ENCODE results near the gene EPN2.

Gene EPN2

GRCh38 chr17:19335951-19336631 is 98.9 kb downstream of the EPN2 start:
- in situ Hi-C loops (cut with MboI; ENCODE audit: low pct_unique_long_range_greater_than_20kb, low sequenced_read_pairs): no loop called here
- no peak for DNase-seq

- in situ Hi-C loops (cut with MboI; ENCODE audit: low pct_unique_long_range_greater_than_20kb, low sequenced_read_pairs): no loop called here
- no peak for DNase-seq
Observed at GRCh38 chr17:19336938-19337711, 100.0 kb downstream of the EPN2 start.

DNA sequence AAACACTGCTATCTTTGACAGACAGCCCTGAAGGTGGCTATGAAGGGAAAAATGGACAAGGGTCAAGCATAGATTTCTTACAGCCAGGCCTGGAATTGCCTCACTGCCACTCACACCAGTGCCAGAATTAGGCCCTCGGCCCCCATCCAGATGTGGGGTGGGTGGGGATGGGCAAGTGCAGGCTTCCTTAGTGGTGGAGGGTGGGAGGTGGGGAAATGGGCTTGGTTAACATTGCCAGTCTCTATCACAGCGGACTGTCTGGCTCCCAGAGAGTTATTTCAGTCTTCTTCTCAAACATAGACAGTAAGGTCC is 100.5 kb downstream of the EPN2 start:
- DNase-seq: no peak
- in situ Hi-C loops (cut with MboI; ENCODE audit: low pct_unique_long_range_greater_than_20kb, low sequenced_read_pairs): no loop called here

DNA sequence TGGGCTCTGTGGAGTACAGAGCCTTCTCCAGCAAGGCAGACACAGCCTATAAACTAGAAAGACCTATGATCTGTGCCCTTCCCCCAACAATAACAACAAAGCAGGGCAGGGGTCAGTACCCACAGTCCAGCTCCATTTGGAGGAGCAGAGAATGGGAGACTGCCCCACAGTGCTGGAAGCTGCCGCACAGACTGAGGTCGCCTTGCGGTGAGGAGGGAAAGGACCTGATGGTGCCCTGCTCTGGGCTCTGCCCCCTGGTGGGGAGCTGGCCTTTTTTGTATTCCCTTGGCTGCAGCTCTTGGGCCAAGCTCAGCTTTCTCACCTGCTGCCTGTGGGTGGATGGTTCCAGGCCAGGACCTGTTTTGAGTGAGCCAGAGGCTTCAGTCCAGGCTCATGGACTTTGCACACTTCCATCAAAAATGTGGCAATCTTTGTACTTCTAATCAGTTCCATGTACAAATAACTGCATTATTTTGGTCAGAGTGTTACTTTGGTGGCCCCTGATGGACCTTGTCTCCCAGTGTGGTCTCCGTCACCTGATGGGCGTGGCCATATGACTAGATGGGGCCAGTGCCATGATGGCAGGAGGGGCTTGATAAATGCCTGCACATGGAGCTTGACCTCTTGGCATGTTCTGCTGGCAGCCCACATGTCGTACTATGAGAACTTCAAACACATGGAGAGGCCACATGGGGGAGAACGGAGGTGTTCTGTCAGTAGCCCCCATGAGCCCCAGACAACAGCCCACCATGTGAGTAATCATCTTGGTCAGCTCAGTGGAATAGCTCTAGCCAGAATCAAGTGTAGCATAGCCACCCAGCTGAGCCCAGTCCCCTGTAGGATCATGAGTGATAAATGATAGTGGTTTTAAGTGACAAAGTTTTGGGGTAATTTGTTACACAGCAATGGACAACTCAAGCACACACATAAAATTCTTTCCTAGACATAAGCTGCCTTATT is 101.1 kb downstream of the EPN2 start:
- peak; percentile 78 for DNase-seq
- in situ Hi-C loops (cut with MboI; ENCODE audit: low pct_unique_long_range_greater_than_20kb, low sequenced_read_pairs): no loop called here

GRCh38 chr17:19339341-19339815 is 102.2 kb downstream of the EPN2 start:
- in situ Hi-C loops (cut with MboI; ENCODE audit: low pct_unique_long_range_greater_than_20kb, low sequenced_read_pairs): no loop called here

DNA sequence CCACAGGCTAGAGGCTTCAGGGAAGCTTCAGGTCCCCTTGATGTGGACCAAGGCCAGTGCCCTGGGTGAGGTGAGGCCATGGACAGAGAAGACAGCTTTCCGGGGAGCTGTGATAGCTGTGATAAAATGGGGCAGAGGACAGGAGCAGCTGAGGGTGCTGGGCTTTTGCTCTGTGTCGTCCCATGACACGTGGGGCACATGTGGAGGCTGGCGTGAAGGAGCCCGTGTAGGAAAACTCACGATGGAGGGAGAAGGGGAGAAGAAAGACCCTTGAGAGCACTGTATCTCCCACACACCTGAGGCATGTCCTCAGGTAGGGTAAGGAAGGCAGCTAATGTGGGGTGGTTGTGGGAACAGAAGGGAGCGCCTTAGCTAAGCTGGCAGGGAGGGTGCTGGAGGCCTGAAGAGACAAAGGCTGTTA is 104.1 kb downstream of the EPN2 start:
- in situ Hi-C loops (cut with MboI; ENCODE audit: low pct_unique_long_range_greater_than_20kb, low sequenced_read_pairs): no loop called here
- no peak for DNase-seq

More at GRCh38 chr17:19339341-19339815, 102.2 kb downstream of the EPN2 start:
- DNase-seq: no peak

DNA sequence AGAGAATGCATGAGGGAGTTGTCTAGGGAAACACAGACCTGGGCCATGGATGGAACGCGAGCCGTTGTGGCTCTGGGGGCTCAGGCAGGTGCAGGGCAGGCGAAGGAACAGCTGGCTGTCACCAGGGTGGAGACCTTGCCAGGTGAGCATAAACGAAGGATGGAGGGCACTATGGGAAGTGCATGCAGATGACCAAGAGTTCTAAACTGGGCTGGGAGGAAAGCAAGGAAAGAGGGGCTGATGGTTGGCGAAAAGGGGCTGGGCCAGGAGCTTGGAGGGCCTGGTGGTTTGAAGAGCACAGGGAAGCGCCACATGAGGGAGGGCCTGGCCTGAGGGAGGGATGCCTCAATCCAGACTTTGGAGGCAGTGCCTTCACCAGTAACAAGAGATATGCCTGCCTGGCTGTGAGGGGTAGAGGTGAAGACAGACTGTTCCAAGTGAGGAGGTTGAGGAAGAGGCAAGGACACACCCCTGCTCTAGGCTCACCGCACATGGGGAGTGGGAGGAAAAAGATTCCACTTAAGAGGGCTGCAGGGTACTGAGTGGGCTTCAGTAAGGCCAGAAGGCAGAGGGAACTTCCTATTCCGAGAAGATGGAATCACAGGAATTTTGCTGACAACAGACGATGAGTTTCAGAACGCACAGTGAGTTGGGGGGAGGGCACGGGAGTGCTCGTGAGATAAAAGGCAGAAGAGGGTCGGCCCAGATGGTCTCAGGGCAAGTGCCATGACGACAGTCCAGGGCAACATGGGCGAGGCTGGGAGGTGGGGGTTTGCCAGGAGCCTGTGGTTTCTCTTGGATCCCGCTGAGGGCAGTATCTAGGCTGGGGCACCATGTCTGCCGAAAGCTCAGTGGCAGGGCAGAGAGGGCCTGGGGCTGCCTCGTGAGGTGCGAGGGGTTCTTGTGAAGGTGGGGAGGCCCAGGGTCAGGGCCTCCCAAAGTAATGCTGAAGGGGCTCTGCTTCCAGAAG is 104.8 kb downstream of the EPN2 start:
- DNase-seq: no peak
- in situ Hi-C loops (cut with MboI; ENCODE audit: low pct_unique_long_range_greater_than_20kb, low sequenced_read_pairs): no loop called here

- no peak for DNase-seq
- in situ Hi-C loops (cut with MboI; ENCODE audit: low pct_unique_long_range_greater_than_20kb, low sequenced_read_pairs): no loop called here
Observed at GRCh38 chr17:19342611-19343255, 105.6 kb downstream of the EPN2 start.

GRCh38 chr17:19343256-19343630 is 106.1 kb downstream of the EPN2 start:
- in situ Hi-C loops (cut with MboI; ENCODE audit: low pct_unique_long_range_greater_than_20kb, low sequenced_read_pairs): no loop called here

DNA sequence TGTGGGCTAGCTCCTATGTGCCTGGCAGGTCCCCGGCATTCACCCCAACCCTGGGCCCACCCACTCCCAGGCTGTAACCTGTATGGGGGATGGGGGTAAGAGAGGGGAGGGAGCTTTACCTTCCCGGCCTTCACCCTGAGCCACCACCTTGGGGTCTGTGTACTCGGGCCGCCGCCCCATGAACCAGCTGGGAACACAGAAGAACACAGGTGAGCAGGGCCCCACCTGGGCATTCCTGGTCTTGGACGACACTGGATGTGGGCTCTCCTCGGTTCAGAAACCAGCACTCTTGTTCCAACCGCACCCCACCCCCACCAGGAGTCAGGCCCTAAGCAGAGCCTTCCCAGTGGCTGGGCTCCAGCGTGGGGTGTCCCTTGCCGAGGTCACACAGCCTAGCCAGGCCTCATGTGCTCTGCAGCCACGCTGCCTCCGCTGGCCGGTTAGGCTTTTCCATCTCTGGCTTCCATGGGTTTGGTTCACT is 106.5 kb downstream of the EPN2 start:
- no peak for DNase-seq
- in situ Hi-C loops (cut with MboI; ENCODE audit: low pct_unique_long_range_greater_than_20kb, low sequenced_read_pairs): no loop called here

More at GRCh38 chr17:19343256-19343630, 106.1 kb downstream of the EPN2 start:
- no peak for DNase-seq

DNA sequence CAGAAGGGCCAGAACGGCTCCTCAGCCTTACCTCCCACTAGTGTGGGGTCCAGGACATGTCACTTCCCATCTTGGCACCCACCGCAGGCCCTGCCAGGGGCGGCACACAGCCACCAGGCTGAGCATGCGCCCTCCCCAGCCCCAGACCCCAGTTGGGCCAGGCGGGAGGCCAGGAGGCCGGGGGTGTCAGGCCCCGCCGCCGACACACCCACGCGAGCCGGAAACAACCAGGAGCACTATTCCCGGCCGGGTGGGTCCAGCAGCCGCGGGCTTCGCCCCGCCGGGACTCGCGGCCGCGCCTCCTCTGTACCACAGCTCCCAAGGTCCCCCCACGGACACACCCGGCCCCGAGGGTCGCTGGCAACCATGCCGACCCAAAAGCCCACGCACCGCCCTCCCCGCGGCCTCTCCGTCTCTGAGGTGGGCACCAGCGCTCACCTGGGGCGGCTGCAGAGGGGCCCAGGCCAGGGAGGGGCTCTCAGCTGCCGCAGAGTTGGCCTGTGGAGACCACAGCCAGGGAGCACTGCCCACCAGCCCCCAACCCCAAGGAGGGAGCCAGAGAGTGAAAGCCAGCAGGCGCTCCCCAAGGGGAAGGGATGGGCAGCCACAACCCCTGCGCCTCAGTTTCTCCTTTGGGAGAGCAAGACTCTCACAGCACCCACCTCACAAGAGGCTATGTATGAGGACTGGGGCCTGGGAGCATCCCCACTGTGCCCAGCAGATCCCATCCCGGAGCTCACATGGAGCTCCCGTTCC is 107.3 kb downstream of the EPN2 start:
- in situ Hi-C loops (cut with MboI; ENCODE audit: low pct_unique_long_range_greater_than_20kb, low sequenced_read_pairs): no loop called here
- DNase-seq: no peak

DNA sequence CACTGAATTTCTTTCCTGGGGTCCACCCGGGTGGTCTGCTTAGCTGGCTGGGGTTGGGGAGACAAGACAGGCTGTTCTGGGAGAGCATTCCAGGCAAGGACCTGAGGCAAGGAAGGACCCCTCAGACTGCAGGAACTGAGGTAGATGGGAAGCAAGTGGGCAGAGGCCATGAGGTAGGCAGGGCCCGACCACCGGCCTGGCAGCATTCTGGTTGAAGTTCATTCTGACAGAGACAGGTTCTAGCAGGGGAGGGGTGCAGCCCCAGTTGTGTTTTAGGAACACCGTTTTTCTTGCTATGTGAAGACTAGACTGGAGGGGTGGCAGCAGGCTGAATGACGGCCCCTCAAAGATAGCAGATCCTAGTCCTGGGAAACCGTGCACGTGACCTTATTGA is 107.9 kb downstream of the EPN2 start:
- no peak for DNase-seq
- in situ Hi-C loops (cut with MboI; ENCODE audit: low pct_unique_long_range_greater_than_20kb, low sequenced_read_pairs): no loop called here

DNA sequence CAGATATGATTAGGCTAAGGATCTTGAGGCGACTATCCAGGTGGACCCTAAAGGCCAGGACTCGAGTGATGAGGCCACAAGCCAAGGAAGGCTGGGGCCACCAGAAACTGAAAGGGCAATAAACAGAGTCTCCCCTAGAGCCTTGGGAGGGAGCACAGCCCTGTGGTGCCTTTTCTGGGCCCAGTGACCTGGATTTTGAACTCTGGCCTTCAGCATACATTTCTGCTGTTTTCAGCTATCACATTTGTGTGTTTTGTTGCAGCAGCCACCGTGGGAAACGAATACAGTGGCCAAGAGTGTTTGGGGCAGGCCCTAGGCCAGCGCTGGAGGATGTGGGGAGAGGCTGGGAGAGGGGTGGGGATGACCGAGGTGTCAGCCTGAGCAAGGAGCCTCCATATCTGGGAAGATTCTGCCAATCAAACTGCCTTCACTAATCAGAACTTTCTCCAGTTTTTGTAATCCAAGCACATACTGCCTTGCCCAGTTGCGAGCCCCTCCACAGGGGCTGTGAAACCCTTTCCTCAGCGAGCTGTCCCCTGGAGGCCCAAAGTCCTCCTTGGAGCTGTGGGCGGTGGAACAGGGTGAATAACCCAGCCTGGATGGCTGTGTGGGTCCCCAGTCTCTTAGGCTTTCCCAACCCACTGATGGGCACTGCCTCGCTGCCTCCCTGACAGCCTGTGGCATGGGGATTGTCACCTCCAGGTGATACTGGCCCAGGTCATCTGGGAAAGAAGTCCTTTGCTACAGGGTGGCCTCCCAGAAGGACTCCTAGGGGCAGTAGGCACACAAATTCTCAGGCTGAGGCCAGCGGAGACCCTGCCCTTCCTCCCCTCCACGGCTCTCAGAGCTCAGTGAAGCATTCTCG is 108.6 kb downstream of the EPN2 start:
- in situ Hi-C loops (cut with MboI; ENCODE audit: low pct_unique_long_range_greater_than_20kb, low sequenced_read_pairs): no loop called here
- DNase-seq: no peak

DNA sequence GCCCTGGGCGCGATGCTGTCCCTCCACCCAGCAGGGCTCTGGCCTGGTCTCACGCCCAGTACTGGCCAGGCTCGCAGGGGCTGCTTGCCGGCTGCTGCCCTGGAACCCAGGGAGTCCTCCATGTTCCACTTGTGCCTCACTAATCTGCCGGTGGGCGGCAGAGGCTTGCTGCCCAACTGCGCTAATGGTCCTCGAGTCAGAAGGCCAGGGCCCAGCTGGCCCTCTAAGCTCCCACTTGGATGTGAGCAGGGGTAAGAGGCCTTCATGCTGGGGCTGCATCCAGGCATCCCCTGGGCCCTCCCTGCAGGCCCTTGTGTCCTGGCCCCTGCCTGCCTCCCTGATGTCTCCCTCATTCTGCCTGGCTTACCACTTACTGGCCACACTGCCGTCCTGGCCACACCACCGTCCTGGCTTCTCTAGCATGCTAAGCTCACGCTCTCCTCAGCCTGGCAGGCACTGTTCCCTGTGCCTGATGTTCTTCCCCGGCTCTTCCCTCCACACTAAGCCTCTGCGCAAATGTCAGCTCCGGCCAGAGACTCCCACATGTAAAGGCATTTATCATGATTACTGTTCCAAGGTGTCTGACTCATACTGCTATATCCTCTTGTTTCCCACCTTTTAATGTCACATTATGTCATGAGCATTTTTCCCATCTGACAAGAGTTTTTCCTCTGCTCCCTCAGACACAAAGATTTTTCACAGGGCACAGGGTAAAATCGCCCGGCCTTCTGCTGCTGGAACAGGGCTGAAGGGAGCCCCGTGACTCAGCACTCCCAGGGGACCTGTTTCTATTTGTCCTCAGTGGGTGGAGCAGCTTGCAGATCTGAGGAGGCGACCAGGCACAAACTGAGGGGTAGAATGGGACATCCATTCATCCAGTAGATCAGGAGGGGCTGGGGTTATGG is 109.4 kb downstream of the EPN2 start:
- in situ Hi-C loops (cut with MboI; ENCODE audit: low pct_unique_long_range_greater_than_20kb, low sequenced_read_pairs): no loop called here

DNA sequence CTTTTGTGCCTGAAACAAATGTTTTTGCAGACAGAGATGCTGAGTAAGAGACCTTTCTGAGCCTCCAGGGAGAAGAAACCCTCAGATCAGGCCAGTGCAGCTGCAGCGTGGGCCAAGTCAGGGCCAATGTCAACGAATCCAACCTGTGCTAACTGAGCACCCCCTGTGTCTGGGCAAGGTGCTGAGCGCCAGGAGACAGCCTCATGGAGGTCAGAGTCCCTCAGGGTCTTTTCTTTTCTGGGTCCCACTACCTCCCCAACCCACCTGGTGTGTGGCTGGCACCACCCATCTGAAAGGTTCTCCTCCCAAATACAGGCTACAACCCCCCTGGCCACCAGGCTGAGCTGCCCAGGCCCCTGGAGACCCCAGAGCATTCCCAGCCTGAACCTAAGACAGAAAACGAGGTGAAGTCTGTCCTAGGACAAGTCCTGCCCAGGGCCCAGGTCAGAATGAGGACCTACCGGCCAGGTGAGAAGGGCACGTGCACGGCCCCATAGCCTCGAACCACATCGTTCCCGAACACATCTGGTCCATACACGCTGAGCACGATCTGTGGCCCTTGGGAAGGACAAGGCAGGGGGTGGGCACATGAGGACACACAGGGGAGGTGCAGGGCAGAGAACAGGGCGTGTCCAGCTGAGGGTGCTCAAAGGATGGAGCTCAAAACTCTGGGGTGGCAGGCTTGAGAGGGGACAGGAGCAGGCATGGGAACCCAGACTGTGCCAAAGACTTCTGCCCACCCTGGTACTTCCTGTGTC is 110.3 kb downstream of the EPN2 start:
- in situ Hi-C loops (cut with MboI; ENCODE audit: low pct_unique_long_range_greater_than_20kb, low sequenced_read_pairs): no loop called here
- DNase-seq: no peak

More for the DNA sequence above, 109.4 kb downstream of the EPN2 start:
- DNase-seq: no peak
